Suppressor macrophage treated with lipopolysaccharide for 1 hour (primary cell): ENCODE data around the gene LMF2.

ENCODE experiments used
- DNase-seq, 3 donors: peaks; one replicate each; pipeline ENCODE4 v3.0.0-alpha.2; 2020 to 2022

Gene LMF2

GRCh38 chr22:50464451-50464850 is 43.1 kb downstream of the LMF2 start:
- no peak for DNase-seq

GRCh38 chr22:50463188-50463900 is 44.2 kb downstream of the LMF2 start:
- no peak for DNase-seq

DNA sequence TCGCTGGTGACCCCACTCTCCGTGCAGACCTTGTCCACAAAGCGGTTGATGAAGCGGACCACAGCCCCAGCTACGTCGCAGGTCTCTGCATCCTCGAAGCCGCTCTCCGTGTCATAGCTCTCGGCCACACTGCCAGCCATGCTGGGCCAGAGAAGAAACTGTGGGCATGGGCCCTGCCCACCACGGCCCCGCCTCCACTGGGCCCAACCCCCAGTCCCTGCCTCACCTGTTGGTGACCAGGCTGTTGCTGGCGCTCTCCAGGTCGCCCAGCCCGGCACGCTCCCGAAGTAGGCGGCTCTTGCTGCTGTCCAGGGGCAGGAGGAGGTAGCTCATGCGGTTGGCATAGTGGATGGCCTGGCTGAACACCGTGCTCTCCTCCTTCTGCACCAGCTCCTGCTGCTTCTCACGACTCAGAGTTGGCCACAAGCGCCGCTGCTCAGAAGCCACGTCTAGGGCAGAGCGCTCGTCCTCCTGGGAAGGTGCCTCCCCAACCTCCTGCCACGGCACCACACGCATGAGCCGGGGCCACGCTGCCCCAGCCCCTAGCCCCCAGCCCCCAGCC is 45.4 kb downstream of the LMF2 start:
- DNase-seq = no peak

- no peak for DNase-seq
Measured at GRCh38 chr22:50461536-50461935, 46.0 kb downstream of the LMF2 start.

DNA sequence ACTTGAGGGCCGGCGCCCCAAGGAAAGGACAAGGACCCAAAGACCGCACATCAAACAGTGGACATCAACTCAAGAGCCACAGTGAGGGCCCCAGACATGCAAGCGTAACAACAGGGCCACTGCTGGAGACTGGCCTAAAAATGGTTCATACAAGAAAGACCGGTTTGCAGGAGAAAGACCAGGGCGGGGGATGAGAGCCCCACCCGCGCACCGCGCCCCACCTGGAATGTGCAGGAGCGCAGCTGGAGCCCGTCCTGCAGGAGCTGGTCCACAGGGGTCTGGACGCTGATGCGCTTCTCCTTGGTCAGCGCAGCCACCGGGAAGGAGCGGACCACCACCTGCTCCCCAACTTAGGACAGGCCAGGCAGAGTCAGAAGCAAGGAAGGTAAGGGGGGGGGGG is 46.6 kb downstream of the LMF2 start:
- DNase-seq = no peak

GRCh38 chr22:50459496-50460140 is 47.9 kb downstream of the LMF2 start:
- DNase-seq = no peak

GRCh38 chr22:50459016-50459415 is 48.5 kb downstream of the LMF2 start:
- DNase-seq = no peak

GRCh38 chr22:50456466-50457234 is 50.9 kb downstream of the LMF2 start:
- no peak for DNase-seq

DNA sequence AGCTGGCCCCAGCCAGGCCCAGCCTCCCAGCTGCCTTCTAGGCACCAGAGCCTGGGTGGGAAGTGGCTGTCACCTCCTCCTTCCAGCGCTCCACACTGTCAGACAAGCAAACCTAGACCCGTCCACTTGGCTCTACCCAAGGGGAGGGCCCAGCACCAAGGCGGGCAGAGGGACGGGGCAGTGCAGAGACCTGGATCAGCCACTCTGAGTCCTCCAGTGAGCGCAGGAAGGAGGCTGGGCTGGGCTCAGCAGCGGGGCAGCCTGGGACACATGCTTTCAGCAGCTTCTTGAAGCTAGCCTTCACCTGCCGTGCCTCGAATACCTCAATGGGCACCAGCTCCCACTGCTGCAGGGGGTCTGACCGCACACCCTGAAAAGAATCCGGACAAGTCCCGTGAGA is 51.5 kb downstream of the LMF2 start:
- DNase-seq = no peak

DNA sequence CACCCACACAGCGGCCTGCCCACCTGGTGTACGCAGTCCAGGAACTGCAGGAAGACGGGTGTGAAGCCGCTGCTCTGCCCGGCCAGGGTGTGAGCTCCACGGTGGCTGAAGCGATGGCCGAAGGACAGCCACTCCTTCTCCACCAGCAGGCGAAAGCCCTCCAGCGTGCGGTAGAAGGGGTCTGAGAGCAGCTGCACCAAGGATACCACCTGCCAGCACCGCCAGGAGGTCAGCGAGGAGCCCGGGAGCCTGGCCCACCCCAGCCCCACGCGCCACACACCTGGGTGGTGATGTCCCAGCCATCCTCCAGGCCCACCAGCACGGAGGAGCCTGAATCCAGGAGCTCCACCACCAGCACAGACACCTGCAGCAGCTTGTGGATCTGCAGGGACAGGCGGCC is 52.3 kb downstream of the LMF2 start:
- DNase-seq = no peak

DNA sequence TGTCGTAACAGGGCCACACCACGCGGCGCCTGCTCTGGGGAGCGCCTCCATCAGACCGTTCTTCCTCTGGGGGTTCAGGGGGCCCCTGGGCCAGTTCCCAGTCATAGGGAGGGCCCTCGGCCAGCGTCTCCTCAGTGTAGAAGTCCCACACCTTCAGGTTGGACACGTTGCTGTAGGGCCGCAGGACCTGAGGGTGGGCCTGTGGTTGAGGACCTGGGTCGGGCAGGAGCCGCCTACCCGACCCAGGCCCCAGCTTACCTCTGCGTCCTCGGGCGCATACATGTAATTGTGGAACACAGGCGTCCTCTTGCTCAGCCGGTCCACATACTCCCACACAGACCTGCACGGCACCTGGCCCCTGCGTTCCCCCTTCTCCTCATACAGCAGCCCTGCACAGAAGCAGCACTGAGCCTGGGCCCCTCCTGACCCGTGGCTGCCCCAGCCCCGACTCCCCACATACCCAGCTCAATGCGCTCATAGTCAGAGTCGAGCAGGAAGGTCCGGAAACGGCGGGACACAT is 52.9 kb downstream of the LMF2 start:
- DNase-seq = no peak
